IPS-NIHi11 (cell line): ENCODE measurements around the gene LTBP3.

Experiments used
- DNase-seq: peaks from one replicate; pipeline ENCODE4 v3.0.0; 2012; ENCODE audit warnings: mixed read lengths, low spot score

LTBP3 gene

GRCh38 chr11:65506772-65507505 lies 51.2 kb downstream of the LTBP3 start:
- no peak for DNase-seq

DNA sequence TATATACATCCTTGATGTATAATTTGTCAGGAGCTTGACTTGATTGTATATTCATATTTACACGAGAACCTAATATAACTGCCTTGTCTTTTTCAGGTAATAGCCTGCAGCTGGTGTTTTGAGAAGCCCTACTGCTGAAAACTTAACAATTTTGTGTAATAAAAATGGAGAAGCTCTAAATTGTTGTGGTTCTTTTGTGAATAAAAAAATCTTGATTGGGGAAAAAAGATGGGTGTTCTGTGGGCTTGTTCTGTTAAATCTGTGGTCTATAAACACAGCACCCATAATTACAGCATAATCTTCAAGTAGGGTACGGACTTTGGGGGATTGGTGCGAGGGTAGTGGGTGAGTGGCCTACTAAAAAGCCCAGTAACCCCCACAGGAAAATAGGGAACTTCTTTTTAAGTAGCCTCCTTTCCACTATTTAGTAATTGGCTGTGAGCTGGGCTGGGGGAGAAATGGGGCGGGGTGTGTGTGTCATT lies 51.8 kb downstream of the LTBP3 start:
- DNase-seq, result no peak

GRCh38 chr11:65505466-65506289 lies 52.5 kb downstream of the LTBP3 start:
- DNase-seq, result no peak

DNA sequence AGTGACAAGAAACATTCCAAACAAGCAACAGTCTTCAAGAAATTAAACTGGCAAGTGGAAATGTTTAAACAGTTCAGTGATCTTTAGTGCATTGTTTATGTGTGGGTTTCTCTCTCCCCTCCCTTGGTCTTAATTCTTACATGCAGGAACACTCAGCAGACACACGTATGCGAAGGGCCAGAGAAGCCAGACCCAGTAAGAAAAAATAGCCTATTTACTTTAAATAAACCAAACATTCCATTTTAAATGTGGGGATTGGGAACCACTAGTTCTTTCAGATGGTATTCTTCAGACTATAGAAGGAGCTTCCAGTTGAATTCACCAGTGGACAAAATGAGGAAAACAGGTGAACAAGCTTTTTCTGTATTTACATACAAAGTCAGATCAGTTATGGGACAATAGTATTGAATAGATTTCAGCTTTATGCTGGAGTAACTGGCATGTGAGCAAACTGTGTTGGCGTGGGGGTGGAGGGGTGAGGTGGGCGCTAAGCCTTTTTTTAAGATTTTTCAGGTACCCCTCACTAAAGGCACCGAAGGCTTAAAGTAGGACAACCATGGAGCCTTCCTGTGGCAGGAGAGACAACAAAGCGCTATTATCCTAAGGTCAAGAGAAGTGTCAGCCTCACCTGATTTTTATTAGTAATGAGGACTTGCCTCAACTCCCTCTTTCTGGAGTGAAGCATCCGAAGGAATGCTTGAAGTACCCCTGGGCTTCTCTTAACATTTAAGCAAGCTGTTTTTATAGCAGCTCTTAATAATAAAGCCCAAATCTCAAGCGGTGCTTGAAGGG lies 53.3 kb downstream of the LTBP3 start:
- no peak for DNase-seq

- no peak for DNase-seq
These were observed 54.0 kb downstream of the LTBP3 start for GRCh38 chr11:65503949-65504673.

GRCh38 chr11:65503368-65503948 lies 54.7 kb downstream of the LTBP3 start:
- DNase-seq, result no peak

DNA sequence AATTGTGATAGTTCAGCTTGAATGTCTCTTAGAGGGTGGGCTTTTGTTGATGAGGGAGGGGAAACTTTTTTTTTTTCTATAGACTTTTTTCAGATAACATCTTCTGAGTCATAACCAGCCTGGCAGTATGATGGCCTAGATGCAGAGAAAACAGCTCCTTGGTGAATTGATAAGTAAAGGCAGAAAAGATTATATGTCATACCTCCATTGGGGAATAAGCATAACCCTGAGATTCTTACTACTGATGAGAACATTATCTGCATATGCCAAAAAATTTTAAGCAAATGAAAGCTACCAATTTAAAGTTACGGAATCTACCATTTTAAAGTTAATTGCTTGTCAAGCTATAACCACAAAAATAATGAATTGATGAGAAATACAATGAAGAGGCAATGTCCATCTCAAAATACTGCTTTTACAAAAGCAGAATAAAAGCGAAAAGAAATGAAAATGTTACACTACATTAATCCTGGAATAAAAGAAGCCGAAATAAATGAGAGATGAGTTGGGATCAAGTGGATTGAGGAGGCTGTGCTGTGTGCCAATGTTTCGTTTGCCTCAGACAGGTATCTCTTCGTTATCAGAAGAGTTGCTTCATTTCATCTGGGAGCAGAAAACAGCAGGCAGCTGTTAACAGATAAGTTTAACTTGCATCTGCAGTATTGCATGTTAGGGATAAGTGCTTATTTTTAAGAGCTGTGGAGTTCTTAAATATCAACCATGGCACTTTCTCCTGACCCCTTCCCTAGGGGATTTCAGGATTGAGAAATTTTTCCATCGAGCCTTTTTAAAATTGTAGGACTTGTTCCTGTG lies 55.4 kb downstream of the LTBP3 start:
- DNase-seq, result no peak

DNA sequence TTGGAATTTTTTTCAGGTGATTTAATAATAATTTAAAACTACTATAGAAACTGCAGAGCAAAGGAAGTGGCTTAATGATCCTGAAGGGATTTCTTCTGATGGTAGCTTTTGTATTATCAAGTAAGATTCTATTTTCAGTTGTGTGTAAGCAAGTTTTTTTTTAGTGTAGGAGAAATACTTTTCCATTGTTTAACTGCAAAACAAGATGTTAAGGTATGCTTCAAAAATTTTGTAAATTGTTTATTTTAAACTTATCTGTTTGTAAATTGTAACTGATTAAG lies 55.9 kb downstream of the LTBP3 start:
- no peak for DNase-seq

- no peak for DNase-seq
These were observed 56.5 kb downstream of the LTBP3 start for GRCh38 chr11:65501472-65502273.

DNA sequence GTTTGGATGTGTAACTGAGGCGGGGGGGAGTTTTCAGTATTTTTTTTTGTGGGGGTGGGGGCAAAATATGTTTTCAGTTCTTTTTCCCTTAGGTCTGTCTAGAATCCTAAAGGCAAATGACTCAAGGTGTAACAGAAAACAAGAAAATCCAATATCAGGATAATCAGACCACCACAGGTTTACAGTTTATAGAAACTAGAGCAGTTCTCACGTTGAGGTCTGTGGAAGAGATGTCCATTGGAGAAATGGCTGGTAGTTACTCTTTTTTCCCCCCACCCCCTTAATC lies 57.0 kb downstream of the LTBP3 start:
- DNase-seq, result no peak

- DNase-seq, result no peak
These were observed 57.6 kb downstream of the LTBP3 start for GRCh38 chr11:65500387-65501185.

- no peak for DNase-seq
These were observed 58.3 kb downstream of the LTBP3 start for GRCh38 chr11:65499713-65500386.

DNA sequence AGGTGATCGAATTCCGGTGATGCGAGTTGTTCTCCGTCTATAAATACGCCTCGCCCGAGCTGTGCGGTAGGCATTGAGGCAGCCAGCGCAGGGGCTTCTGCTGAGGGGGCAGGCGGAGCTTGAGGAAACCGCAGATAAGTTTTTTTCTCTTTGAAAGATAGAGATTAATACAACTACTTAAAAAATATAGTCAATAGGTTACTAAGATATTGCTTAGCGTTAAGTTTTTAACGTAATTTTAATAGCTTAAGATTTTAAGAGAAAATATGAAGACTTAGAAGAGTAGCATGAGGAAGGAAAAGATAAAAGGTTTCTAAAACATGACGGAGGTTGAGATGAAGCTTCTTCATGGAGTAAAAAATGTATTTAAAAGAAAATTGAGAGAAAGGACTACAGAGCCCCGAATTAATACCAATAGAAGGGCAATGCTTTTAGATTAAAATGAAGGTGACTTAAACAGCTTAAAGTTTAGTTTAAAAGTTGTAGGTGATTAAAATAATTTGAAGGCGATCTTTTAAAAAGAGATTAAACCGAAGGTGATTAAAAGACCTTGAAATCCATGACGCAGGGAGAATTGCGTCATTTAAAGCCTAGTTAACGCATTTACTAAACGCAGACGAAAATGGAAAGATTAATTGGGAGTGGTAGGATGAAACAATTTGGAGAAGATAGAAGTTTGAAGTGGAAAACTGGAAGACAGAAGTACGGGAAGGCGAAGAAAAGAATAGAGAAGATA lies 59.0 kb downstream of the LTBP3 start, which contains the start of gene MALAT1:
TSS of gene MALAT1 (plus strand) at position 69 of the 736 bp plus-strand sequence.
- DNase-seq, result no peak

GRCh38 chr11:65498727-65498976 lies 59.5 kb downstream of the LTBP3 start:
- no peak for DNase-seq

DNA sequence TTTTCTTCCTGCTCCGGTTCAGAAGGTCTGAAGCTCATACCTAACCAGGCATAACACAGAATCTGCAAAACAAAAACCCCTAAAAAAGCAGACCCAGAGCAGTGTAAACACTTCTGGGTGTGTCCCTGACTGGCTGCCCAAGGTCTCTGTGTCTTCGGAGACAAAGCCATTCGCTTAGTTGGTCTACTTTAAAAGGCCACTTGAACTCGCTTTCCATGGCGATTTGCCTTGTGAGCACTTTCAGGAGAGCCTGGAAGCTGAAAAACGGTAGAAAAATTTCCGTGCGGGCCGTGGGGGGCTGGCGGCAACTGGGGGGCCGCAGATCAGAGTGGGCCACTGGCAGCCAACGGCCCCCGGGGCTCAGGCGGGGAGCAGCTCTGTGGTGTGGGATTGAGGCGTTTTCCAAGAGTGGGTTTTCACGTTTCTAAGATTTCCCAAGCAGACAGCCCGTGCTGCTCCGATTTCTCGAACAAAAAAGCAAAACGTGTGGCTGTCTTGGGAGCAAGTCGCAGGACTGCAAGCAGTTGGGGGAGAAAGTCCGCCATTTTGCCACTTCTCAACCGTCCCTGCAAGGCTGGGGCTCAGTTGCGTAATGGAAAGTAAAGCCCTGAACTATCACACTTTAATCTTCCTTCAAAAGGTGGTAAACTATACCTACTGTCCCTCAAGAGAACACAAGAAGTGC lies 60.0 kb downstream of the LTBP3 start:
- DNase-seq, result no peak

DNA sequence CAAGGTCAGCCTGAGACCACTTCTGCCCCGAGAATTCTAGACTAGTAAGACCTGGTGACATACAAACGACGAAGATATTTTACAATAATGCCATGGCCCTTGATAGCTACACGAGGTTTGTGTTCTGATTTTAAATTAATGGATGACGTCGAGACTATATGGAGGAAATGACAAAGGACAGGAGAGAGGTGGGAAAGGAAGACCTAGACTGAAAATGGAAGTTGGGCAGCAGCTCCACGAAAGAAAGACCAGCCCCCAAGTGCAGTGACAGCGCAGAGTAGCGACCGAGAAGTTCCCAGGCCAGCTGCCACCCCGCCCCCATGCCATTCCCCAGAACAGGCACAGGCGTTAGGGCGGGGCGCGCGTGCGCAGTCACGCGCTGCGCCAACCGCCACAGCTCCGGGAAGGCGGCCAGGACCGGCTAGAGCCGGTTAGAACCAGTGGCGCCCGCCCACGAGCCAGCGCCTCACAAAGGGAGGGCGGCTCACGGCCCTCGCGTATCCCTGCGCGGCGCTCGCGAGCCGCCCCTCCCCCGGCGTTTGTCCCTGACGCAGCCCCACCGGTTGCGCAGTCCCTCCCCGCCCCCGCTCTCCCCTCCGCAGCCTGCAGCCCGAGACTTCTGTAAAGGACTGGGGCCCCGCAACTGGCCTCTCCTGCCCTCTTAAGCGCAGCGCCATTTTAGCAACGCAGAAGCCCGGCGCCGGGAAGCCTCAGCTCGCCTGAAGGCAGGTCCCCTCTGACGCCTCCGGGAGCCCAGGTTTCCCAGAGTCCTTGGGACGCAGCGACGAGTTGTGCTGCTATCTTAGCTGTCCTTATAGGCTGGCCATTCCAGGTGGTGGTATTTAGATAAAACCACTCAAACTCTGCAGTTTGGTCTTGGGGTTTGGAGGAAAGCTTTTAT lies 60.8 kb downstream of the LTBP3 start:
- peak; percentile 92 for DNase-seq
